Left ventricle myocardium inferior (tissue), 1 donor: ENCODE data around the gene HEPN1. TPM values are rescaled to one million over a fixed set of nuclear protein-coding genes. Genes with fewer than 3 reads are reported as not detected.

ENCODE experiments used
- DNase-seq: peaks from one replicate; pipeline ENCODE4 v3.0.0-alpha.2; 2020
- H3K27ac ChIP-seq: fragments of 200-600 bp; replicated peaks from 2 replicates; pipeline ENCODE4 v1.8.0; 2021
- H3K27me3 ChIP-seq: fragments of 200-600 bp; 2 replicates; pipeline ENCODE4 v1.8.0; 2021; ENCODE audit warnings: low read depth
- H3K36me3 ChIP-seq: fragments of 200-600 bp; 2 replicates; pipeline ENCODE4 v1.8.0; 2021
- H3K4me1 ChIP-seq: fragments of 200-600 bp; 2 replicates; pipeline ENCODE4 v1.8.0; 2021
- H3K4me3 ChIP-seq: fragments of 200-600 bp; 2 replicates; pipeline ENCODE4 v1.8.0; 2021; ENCODE audit warnings: mild to moderate bottlenecking, moderate library complexity
- H3K9me3 ChIP-seq: fragments of 200-600 bp; replicated peaks from 2 replicates; pipeline ENCODE4 v1.8.0; 2021
- CTCF ChIP-seq: fragments of 200-600 bp; IDR thresholded peaks from 2 replicates; pipeline ENCODE4 v1.8.0; 2021; ENCODE audit warnings: antibody characterized with exemption, mild to moderate bottlenecking, borderline replicate concordance
- intact Hi-C: fragments of 100-400 bp; cut with micrococcal nuclease; formaldehyde crosslinking; loops from one replicate; pipeline ENCODE4 v1.11.0; 2022
- total RNA-seq: library from RNA; stranded (reverse); fragmentation: NEBNext Ultra II Directional; extraction: Animal tissue kit (Norgen Biotek cat#: 25700); gene quantifications from one replicate; pipeline ENCODE4 v1.2.1, GENCODE V29; 2021
- donor health status: DM: no; HTN: yes; CAD: no; lungs with severe emphysema.

The HEPN1 gene
- total RNA-seq, 1 donor from 2014 or later = not detected

DNA sequence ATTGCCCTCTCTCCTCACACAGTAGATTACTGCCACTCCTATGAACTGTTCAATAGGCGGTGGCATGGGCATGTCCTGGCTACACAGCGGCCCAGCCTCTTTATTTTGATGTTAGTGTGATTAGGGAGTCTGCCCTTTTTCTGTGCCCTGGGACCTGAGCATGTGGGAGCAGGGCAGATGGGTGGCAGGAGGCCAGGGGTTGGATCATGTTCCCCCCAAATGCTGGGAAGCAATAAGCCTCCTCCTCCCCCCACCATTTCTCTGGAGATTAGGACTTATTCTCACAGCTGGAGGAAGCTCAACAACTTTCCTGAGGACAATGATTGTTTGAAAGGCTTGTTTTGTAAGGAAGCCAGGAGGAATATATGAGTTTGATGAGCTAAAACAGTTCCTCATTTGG, 848 bp downstream of the HEPN1 start:
- Histone ChIP-seq H3K27ac (peak overlapping the region; percentile 90), H3K4me1 (peaks cover 17% of the 10 kb centered on the region)
- intact Hi-C loops = no loop called here

DNA sequence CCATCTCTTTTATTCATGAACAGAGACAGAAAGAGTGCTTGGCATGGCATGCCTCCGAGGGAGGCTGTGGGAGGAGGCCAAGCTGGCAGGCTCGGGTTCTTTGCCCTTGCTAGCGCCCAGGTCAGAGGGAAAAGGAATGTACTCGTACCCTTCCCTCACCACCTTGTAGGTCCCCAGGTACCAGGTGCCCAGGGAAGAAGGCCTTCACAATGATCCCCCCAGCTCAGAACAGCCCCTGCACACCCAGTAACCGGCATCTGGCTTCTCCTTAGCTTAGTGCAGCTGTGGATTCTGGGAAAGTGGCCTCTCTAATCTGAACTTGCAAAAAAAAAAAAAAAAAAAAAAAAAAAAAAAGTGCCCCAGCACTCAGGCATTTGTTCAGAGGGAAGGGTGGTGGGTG, 1.3 kb downstream of the HEPN1 start:
- TF ChIP-seq CTCF = no peak
- Histone ChIP-seq H3K36me3 (no peaks in the 10 kb centered on the region), H3K27me3 (peaks cover 30% of the 10 kb centered on the region), H3K4me3 (peak overlapping the region; percentile 67), H3K27ac (peak overlapping the region; percentile 90), H3K9me3 (no peaks in the 10 kb centered on the region), H3K4me1 (peaks cover 17% of the 10 kb centered on the region)
- no peak for DNase-seq
- intact Hi-C loops = no loop called here

More for the DNA sequence above, 848 bp downstream of the HEPN1 start:
- H3K4me3 ChIP-seq = no peak overlapping the region
- H3K27me3 ChIP-seq = peaks cover 30% of the 10 kb centered on the region
- H3K9me3 ChIP-seq = no peaks in the 10 kb centered on the region
- H3K36me3 ChIP-seq = no peaks in the 10 kb centered on the region
- TF ChIP-seq CTCF = no peak
- no peak for DNase-seq

GRCh38 chr11:124920870-124921609, 2.0 kb downstream of the HEPN1 start:
- peaks cover 30% of the 10 kb centered on the region for H3K27me3 ChIP-seq
- TF ChIP-seq CTCF = no peak
- peak; percentile 81 for DNase-seq
- H3K4me1 ChIP-seq = peaks cover 17% of the 10 kb centered on the region
- H3K36me3 ChIP-seq = no peaks in the 10 kb centered on the region
- H3K27ac ChIP-seq = peak overlapping the region; percentile 90
- H3K9me3 ChIP-seq = no peaks in the 10 kb centered on the region
- peak overlapping the region; percentile 67 for H3K4me3 ChIP-seq
- intact Hi-C loops = no loop called here

DNA sequence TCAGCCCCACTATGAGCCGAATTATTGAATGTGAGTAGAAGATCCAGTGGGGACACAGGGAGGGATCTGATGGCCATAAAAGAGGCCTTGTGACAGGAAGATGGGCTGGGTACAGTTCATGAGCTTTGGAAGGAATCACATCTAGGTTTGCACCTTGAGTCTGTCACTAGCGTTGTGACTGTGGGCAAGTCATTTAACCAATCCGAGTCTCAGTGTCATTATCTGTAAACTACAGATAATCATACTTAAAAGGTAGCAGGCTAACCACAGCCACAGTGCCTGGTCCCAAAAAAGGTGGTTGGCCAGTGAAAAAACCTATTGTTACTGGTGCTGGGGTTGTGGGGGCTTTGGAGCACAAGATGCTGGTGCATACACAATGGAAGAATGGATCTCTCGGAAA, 3.8 kb downstream of the HEPN1 start:
- intact Hi-C loops = no loop called here
- Histone ChIP-seq H3K36me3 (no peaks in the 10 kb centered on the region), H3K4me1 (peaks cover 17% of the 10 kb centered on the region), H3K27ac (no peak overlapping the region), H3K9me3 (no peaks in the 10 kb centered on the region), H3K4me3 (no peak overlapping the region), H3K27me3 (peaks cover 30% of the 10 kb centered on the region)
- TF ChIP-seq CTCF = no peak
- no peak for DNase-seq

DNA sequence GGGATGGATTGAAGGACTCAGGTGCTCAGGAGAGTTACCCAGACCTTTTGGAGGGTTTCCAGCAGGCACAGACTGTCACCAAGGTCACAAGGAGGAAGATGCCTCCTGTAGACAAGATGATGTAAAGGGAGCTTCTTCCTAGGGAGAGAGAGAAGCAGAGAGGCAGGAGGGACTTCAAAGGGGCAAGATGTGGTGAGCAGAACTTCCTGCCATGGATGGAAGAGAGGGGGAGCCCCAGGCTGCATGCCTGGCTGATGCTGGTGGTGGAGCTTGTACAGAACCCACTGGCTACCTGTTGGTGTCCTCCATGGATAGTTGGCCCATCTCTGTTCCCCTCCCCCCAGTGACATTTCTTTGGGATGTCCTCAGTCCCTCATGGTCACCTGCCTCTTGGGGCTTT, 4.2 kb downstream of the HEPN1 start:
- peaks cover 17% of the 10 kb centered on the region for H3K4me1 ChIP-seq
- H3K9me3 ChIP-seq = no peaks in the 10 kb centered on the region
- no peak for TF ChIP-seq CTCF
- H3K27ac ChIP-seq = no peak overlapping the region
- no peak for DNase-seq
- intact Hi-C loops = no loop called here
- peaks cover 30% of the 10 kb centered on the region for H3K27me3 ChIP-seq
- no peak overlapping the region for H3K4me3 ChIP-seq
- no peaks in the 10 kb centered on the region for H3K36me3 ChIP-seq
